B cell (primary cell): Measurements from ENCODE around the gene AGFG2.

Experiments
- CTCF ChIP-seq: fragments of 200-600 bp; IDR thresholded peaks from one replicate; pipeline ENCODE4 v1.8.0; 2022; ENCODE audit warnings: antibody characterized with exemption, mild to moderate bottlenecking
- EZH2 ChIP-seq: IDR thresholded peaks from 2 replicates; pipeline ENCODE4 v1.6.1; 2012; ENCODE audit warnings: borderline replicate concordance, low read depth, mild to moderate bottlenecking, moderate library complexity, low read length; ENCODE audit not compliant: insufficient read depth, poor library complexity, severe bottlenecking

- TF ChIP-seq EZH2 = no peak
- TF ChIP-seq CTCF = no peak
Observed at GRCh38 chr7:100513212-100513810, 25.7 kb upstream of the AGFG2 start.
